Nephron progenitor cell (in vitro differentiated cells): ENCODE results near the gene CARS1.

Experiments used
- DNase-seq: peaks from one replicate; pipeline ENCODE4 v3.0.0; 2021
- H3K27ac Mint-ChIP-seq: 2 replicates; pipeline ENCODE4 v1.8.0; 2021; ENCODE audit warnings: mild to moderate bottlenecking, moderate library complexity, mixed read lengths
- H3K27me3 Mint-ChIP-seq: 2 replicates; pipeline ENCODE4 v1.8.0; 2021; ENCODE audit warnings: mild to moderate bottlenecking, low read depth, mixed read lengths; ENCODE audit not compliant: poor library complexity
- H3K36me3 Mint-ChIP-seq: 2 replicates; pipeline ENCODE4 v1.8.0; 2021; ENCODE audit warnings: low read depth, mixed read lengths
- H3K4me1 Mint-ChIP-seq: 2 replicates; pipeline ENCODE4 v1.8.0; 2021; ENCODE audit warnings: mixed read lengths
- H3K4me3 Mint-ChIP-seq: 2 replicates; pipeline ENCODE4 v1.8.0; 2021; ENCODE audit warnings: mild to moderate bottlenecking, moderate library complexity, mixed read lengths
- H3K9me3 Mint-ChIP-seq: 2 replicates; pipeline ENCODE4 v1.8.0; 2021; ENCODE audit warnings: mild to moderate bottlenecking, moderate library complexity, mixed read lengths
- CTCF ChIP-seq: fragments of 200-600 bp; sonication (generic); IDR thresholded peaks from 2 replicates; pipeline ENCODE4 v1.5.0; 2021; ENCODE audit warnings: antibody characterized with exemption

CARS1 gene

DNA sequence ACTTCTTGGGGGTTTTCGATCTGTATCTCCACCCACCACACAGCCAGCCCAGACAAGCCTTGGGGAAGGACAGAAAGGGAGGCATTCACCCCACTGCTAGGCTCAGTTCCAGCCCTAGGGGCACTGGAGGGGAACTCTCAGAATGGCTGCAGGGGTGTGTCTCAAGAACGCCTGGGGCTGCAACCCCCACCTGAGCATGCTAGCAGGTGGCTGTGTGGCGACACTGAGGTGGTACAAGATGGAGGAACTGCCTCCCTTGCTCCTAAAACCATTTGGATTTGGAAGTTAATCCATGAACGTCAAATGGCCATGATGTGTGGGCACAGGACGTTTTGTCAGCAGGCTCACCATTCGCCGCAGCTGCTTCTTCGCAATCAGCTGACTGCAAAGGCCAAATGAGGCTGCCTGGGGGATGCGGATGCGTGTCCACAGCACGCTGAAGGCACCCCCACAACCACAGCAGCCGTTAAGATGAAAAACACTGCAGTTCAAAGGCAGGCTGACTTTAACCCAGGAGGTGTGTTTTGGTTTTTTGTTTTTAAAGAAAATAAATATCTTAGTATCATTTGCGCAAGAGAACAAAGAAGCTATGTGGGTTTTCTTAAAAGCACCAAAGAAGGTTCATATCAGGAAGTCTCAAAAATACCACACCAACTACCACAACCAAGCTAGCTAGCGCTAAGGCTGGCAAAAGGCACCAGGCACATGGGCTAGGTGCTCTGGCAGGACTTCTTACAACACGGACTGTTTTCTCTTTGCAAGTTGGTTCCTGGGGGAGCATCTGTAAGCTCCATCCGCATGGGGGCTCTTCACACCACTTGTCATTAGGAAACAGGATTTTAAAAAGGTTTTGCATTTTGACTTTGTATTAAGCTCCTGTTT is 42.9 kb downstream of the CARS1 start:
- no peak for TF ChIP-seq CTCF
- no peak for DNase-seq
- Mint-ChIP-seq H3K27ac (no peak overlapping the region), H3K4me1 (no peaks in the 10 kb centered on the region), H3K36me3 (peaks cover 5% of the 10 kb centered on the region), H3K4me3 (no peak overlapping the region), H3K27me3 (no peaks in the 10 kb centered on the region), H3K9me3 (no peaks in the 10 kb centered on the region)

- no peak for DNase-seq
- peaks cover 6% of the 10 kb centered on the region for H3K36me3 Mint-ChIP-seq
- no peak for TF ChIP-seq CTCF
- no peaks in the 10 kb centered on the region for H3K27me3 Mint-ChIP-seq
- no peaks in the 10 kb centered on the region for H3K4me1 Mint-ChIP-seq
- no peaks in the 10 kb centered on the region for H3K9me3 Mint-ChIP-seq
- H3K4me3 Mint-ChIP-seq, result no peak overlapping the region
- no peak overlapping the region for H3K27ac Mint-ChIP-seq
These were observed 45.0 kb downstream of the CARS1 start for GRCh38 chr11:3011891-3012885.

GRCh38 chr11:3010521-3011275 is 46.5 kb downstream of the CARS1 start:
- H3K4me1 Mint-ChIP-seq, result no peaks in the 10 kb centered on the region
- H3K4me3 Mint-ChIP-seq, result no peak overlapping the region
- H3K9me3 Mint-ChIP-seq, result no peaks in the 10 kb centered on the region
- TF ChIP-seq CTCF, result no peak
- H3K27me3 Mint-ChIP-seq, result no peaks in the 10 kb centered on the region
- H3K27ac Mint-ChIP-seq, result peak overlapping the region; percentile 88
- peaks cover 10% of the 10 kb centered on the region for H3K36me3 Mint-ChIP-seq
- DNase-seq, result no peak

GRCh38 chr11:3010004-3010403 is 47.2 kb downstream of the CARS1 start:
- H3K4me1 Mint-ChIP-seq, result no peaks in the 10 kb centered on the region
- no peaks in the 10 kb centered on the region for H3K9me3 Mint-ChIP-seq
- DNase-seq, result no peak
- no peak overlapping the region for H3K27ac Mint-ChIP-seq
- peaks cover 12% of the 10 kb centered on the region for H3K36me3 Mint-ChIP-seq
- H3K27me3 Mint-ChIP-seq, result no peaks in the 10 kb centered on the region
- no peak overlapping the region for H3K4me3 Mint-ChIP-seq
- no peak for TF ChIP-seq CTCF

DNA sequence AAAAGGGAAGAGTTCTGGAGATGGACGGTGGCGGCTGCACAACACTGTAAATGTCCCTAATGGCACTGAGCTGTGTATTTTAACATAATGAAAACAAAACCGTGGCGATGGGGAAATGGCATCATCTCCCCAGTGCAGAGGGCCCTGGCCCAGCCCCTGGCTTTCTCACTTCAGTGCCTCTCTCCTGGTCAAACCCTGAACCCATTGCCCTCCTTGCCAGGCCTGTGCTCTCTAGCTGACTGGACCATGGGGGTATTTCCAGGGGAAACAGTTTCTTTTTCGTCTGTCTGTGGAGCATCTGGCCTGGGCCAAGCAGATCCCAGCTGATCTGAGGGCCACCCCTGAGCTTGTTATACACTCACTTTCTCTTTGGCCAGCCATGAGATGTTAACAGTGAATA is 47.7 kb downstream of the CARS1 start:
- Mint-ChIP-seq H3K27ac (peak overlapping the region; percentile 65), H3K9me3 (no peaks in the 10 kb centered on the region), H3K36me3 (peaks cover 14% of the 10 kb centered on the region), H3K27me3 (no peaks in the 10 kb centered on the region), H3K4me3 (no peak overlapping the region), H3K4me1 (no peaks in the 10 kb centered on the region)
- TF ChIP-seq CTCF, result no peak
- no peak for DNase-seq
